ENCODE measurements around the gene SNX32. TPM values are rescaled to one million over a fixed set of nuclear protein-coding genes. Genes with fewer than 3 reads are reported as not detected.

Gene SNX32
- total RNA-seq, 1 experiment from 2014 or later: not detected

- no peak for DNase-seq (ENCODE audit: low read depth)
Observed at GRCh38 chr11:65796726-65797601, 36.8 kb upstream of the SNX32 start.

GRCh38 chr11:65797711-65798110 is 36.1 kb upstream of the SNX32 start:
- DNase-seq (ENCODE audit: low read depth): no peak

GRCh38 chr11:65798882-65799281 is 34.9 kb upstream of the SNX32 start:
- no peak for DNase-seq (ENCODE audit: low read depth)

- DNase-seq (ENCODE audit: low read depth): no peak
Observed at GRCh38 chr11:65801153-65801987, 32.4 kb upstream of the SNX32 start.

GRCh38 chr11:65802841-65803240 is 30.9 kb upstream of the SNX32 start:
- no peak for DNase-seq (ENCODE audit: low read depth)

GRCh38 chr11:65803797-65804492 is 29.8 kb upstream of the SNX32 start:
- no peak for DNase-seq (ENCODE audit: low read depth)

- no peak for DNase-seq (ENCODE audit: low read depth)
Observed at GRCh38 chr11:65806979-65807378, 26.8 kb upstream of the SNX32 start.

GRCh38 chr11:65808744-65809341 is 24.9 kb upstream of the SNX32 start:
- DNase-seq (ENCODE audit: low read depth): no peak

- no peak for DNase-seq (ENCODE audit: low read depth)
Observed at GRCh38 chr11:65809496-65809895, 24.3 kb upstream of the SNX32 start.

- DNase-seq (ENCODE audit: low read depth): no peak
Observed at GRCh38 chr11:65810046-65810868, 23.5 kb upstream of the SNX32 start.

- no peak for DNase-seq (ENCODE audit: low read depth)
Observed at GRCh38 chr11:65811764-65812475, 21.8 kb upstream of the SNX32 start.

GRCh38 chr11:65814131-65814985 is 19.4 kb upstream of the SNX32 start:
- DNase-seq (ENCODE audit: low read depth): peak; percentile 73

GRCh38 chr11:65814986-65815565 is 18.7 kb upstream of the SNX32 start:
- DNase-seq (ENCODE audit: low read depth): no peak

GRCh38 chr11:65816696-65817095 is 17.1 kb upstream of the SNX32 start:
- DNase-seq (ENCODE audit: low read depth): no peak

GRCh38 chr11:65817312-65817834 is 16.4 kb upstream of the SNX32 start:
- DNase-seq (ENCODE audit: low read depth): peak; percentile 29

GRCh38 chr11:65817835-65818680 is 15.7 kb upstream of the SNX32 start:
- DNase-seq (ENCODE audit: low read depth): peak; percentile 71

- no peak for DNase-seq (ENCODE audit: low read depth)
Observed at GRCh38 chr11:65821107-65821506, 12.7 kb upstream of the SNX32 start.
